H1 (cell line): Measurements from ENCODE around the gene HHAT. TPM values are rescaled to one million over a fixed set of nuclear protein-coding genes. Genes with fewer than 3 reads are reported as not detected.

Source experiments
- CTCF ChIA-PET: fragments of 300-600 bp; sonication (Branson Sonifier 250); formaldehyde crosslinking; loops from one replicate; lab custom pipeline; 2021; ENCODE audit not compliant: partially characterized antibody; lab: Charles Lee
- POLR2A ChIA-PET: fragments of 300-600 bp; sonication (Branson Sonifier 250); formaldehyde crosslinking; loops from one replicate; lab custom pipeline; 2021; ENCODE audit warnings: inconsistent platforms; ENCODE audit not compliant: partially characterized antibody; lab: Charles Lee
- DNase-seq, 2 experiments: peaks; one replicate each; pipeline versions ENCODE4 v3.0.0 to v3.0.0-alpha.2; 2010 to 2022; ENCODE audit warnings: low spot score in 2 of 2, low read depth in 1 of 2, mixed read lengths in 1 of 2
- FAIRE-seq: peaks from 2 replicates; lab custom pipeline; 2011; peaks lifted over from hg19 to GRCh38; lab: Jason Lieb, UNC
- H2AFZ ChIP-seq: 2 replicates; pipeline ENCODE4 v1.8.1; 2012; ENCODE audit warnings: low read length, inconsistent platforms
- H2AK5ac ChIP-seq: 2 replicates; pipeline ENCODE4 v1.6.1; 2013; ENCODE audit warnings: low read depth, low read length
- H2BK120ac ChIP-seq: replicated peaks from 2 replicates; pipeline ENCODE3; 2013; ENCODE audit warnings: low read depth, low read length, inconsistent platforms
- H2BK12ac ChIP-seq: 2 replicates; pipeline ENCODE4 v1.6.1; 2013; ENCODE audit warnings: low read depth, low read length
- H2BK15ac ChIP-seq: 2 replicates; pipeline ENCODE4 v1.6.1; 2013; ENCODE audit warnings: low read length
- H2BK20ac ChIP-seq: 2 replicates; pipeline ENCODE4 v1.6.1; 2013; ENCODE audit warnings: low read length
- H2BK5ac ChIP-seq: 2 replicates; pipeline ENCODE4 v1.6.1; 2013; ENCODE audit warnings: low read depth, low read length
- H3K14ac ChIP-seq: 2 replicates; pipeline ENCODE4 v1.6.1; 2013; ENCODE audit warnings: inconsistent platforms; ENCODE audit not compliant: insufficient read length
- H3K18ac ChIP-seq: 2 replicates; pipeline ENCODE4 v1.6.1; 2013; ENCODE audit warnings: low read length; ENCODE audit errors: extremely low read depth
- H3K23ac ChIP-seq: 2 replicates; pipeline ENCODE4 v1.6.1; 2013; ENCODE audit warnings: inconsistent platforms; ENCODE audit not compliant: insufficient read length
- H3K23me2 ChIP-seq: 2 replicates; pipeline ENCODE4 v1.6.1; 2013; ENCODE audit warnings: low read depth, low read length
- H3K27ac ChIP-seq: 2 replicates; pipeline ENCODE4 v1.6.1; 2011; ENCODE audit warnings: low read depth, low read length, inconsistent platforms
- H3K27me3 ChIP-seq, 4 experiments: replicated peaks in 1 of 4; 1 replicate in 1 of 4; 2 replicates in 3 of 4; pipeline versions ENCODE4 v1.6.1 to v1.8.1; 2011 to 2013; ENCODE audit warnings: low read length in 3 of 4, mild to moderate bottlenecking in 3 of 4, inconsistent platforms in 2 of 4, mixed read lengths in 2 of 4, moderate library complexity in 1 of 4; ENCODE audit not compliant: control insufficient read depth in 3 of 4, insufficient read depth in 3 of 4; ENCODE audit errors: extremely low read depth in 1 of 4
- H3K36me3 ChIP-seq, 4 experiments: 2 replicates each; pipeline versions ENCODE4 v1.6.1 to v1.8.1; 2011 to 2013; ENCODE audit warnings: mild to moderate bottlenecking in 4 of 4, low read length in 3 of 4, moderate library complexity in 2 of 4, control low read depth in 1 of 4, inconsistent platforms in 1 of 4; ENCODE audit not compliant: insufficient read depth in 4 of 4, control insufficient read depth in 2 of 4
- H3K4ac ChIP-seq: replicated peaks from 2 replicates; pipeline ENCODE3; 2013; ENCODE audit warnings: low read length, low read depth, mixed read lengths, inconsistent platforms; ENCODE audit not compliant: insufficient read length
- H3K4me1 ChIP-seq, 4 experiments: replicated peaks in 1 of 4; 1 replicate in 1 of 4; 2 replicates in 3 of 4; pipeline versions ENCODE4 v1.6.1 to v1.8.1; 2011 to 2013; ENCODE audit warnings: low read length in 3 of 4, inconsistent platforms in 2 of 4, mixed read lengths in 1 of 4; ENCODE audit not compliant: insufficient read depth in 4 of 4, control insufficient read depth in 3 of 4
- H3K4me2 ChIP-seq, 2 experiments: 2 replicates each; pipeline versions ENCODE4 v1.6.1 to v1.8.1; 2011 to 2013; ENCODE audit warnings: low read depth in 2 of 2, low read length in 2 of 2, control low read depth in 1 of 2, inconsistent platforms in 1 of 2, mild to moderate bottlenecking in 1 of 2; ENCODE audit not compliant: insufficient read depth in 1 of 2
- H3K4me3 ChIP-seq, 4 experiments: fragments of 200-600, 300-600 bp in 1 of 4; sonication (generic), shearing (Covaris generic), sonication (Bioruptor Twin) in 1 of 4; 2 replicates each; pipeline versions ENCODE4 v1.5.1 to v1.8.1; 2011 to 2016; ENCODE audit warnings: low read length in 4 of 4, low read depth in 3 of 4, control low read depth in 2 of 4, inconsistent platforms in 2 of 4, mild to moderate bottlenecking in 2 of 4, mixed read lengths in 1 of 4, moderate library complexity in 1 of 4; ENCODE audit not compliant: insufficient read depth in 2 of 4; ENCODE audit errors: extremely low read depth in 1 of 4
- H3K56ac ChIP-seq: replicated peaks from 2 replicates; pipeline ENCODE3; 2013; ENCODE audit warnings: low read depth, mild to moderate bottlenecking, mixed read lengths, low read length, inconsistent platforms; ENCODE audit not compliant: insufficient read length
- H3K79me1 ChIP-seq: 2 replicates; pipeline ENCODE4 v1.6.1; 2013; ENCODE audit warnings: low read depth, low read length, control low read depth
- H3K79me2 ChIP-seq, 2 experiments: 2 replicates each; pipeline versions ENCODE4 v1.6.1 to v1.8.1; 2012 to 2013; ENCODE audit warnings: low read length in 2 of 2, mild to moderate bottlenecking in 2 of 2, inconsistent platforms in 1 of 2; ENCODE audit not compliant: insufficient read depth in 2 of 2, control insufficient read depth in 1 of 2
- H3K9ac ChIP-seq, 4 experiments: replicated peaks in 1 of 4; 1 replicate in 1 of 4; 2 replicates in 3 of 4; pipeline versions ENCODE4 v1.6.1 to v1.8.1; 2011 to 2013; ENCODE audit warnings: low read depth in 3 of 4, low read length in 3 of 4, control low read depth in 2 of 4, mild to moderate bottlenecking in 2 of 4, moderate library complexity in 2 of 4, inconsistent platforms in 1 of 4; ENCODE audit errors: extremely low read depth in 1 of 4
- H3K9me3 ChIP-seq, 2 experiments: 2 replicates each; pipeline versions ENCODE4 v1.6.1 to v1.8.1; 2012 to 2013; ENCODE audit warnings: mild to moderate bottlenecking in 2 of 2, moderate library complexity in 2 of 2, control low read depth in 1 of 2, inconsistent platforms in 1 of 2, low read depth in 1 of 2, low read length in 1 of 2, mixed read lengths in 1 of 2; ENCODE audit not compliant: insufficient read depth in 2 of 2
- H4K20me1 ChIP-seq, 2 experiments: replicated peaks in 1 of 2; 2 replicates each; pipeline versions ENCODE3 to v1.8.1; 2011 to 2013; ENCODE audit warnings: inconsistent platforms in 2 of 2, low read length in 2 of 2, mild to moderate bottlenecking in 1 of 2; ENCODE audit not compliant: insufficient read depth in 2 of 2, control insufficient read depth in 1 of 2
- H4K5ac ChIP-seq: 2 replicates; pipeline ENCODE4 v1.6.1; 2013; ENCODE audit warnings: low read length, low read depth, mixed read lengths, inconsistent platforms; ENCODE audit not compliant: insufficient read length
- H4K8ac ChIP-seq: 2 replicates; pipeline ENCODE4 v1.8.0; 2013; ENCODE audit warnings: mild to moderate bottlenecking, moderate library complexity, low read length, inconsistent platforms; ENCODE audit not compliant: insufficient read depth; ENCODE audit errors: extremely low read depth
- H4K91ac ChIP-seq: replicated peaks from 2 replicates; pipeline ENCODE3; 2013; ENCODE audit warnings: low read length, mixed read lengths, inconsistent platforms; ENCODE audit not compliant: insufficient read length
- CHD2 ChIP-seq: IDR thresholded peaks from 2 replicates; pipeline ENCODE4 v1.6.1; 2012; ENCODE audit warnings: low read length, improper control_type of control experiment
- FOSL1 ChIP-seq: IDR thresholded peaks from 2 replicates; pipeline ENCODE4 v1.6.1; 2011; ENCODE audit warnings: mild to moderate bottlenecking, low read depth, low read length, moderate library complexity; ENCODE audit not compliant: insufficient read depth
- HDAC6 ChIP-seq: IDR thresholded peaks from one replicate; pipeline ENCODE4 v1.7.1; 2012; ENCODE audit warnings: low read depth, mild to moderate bottlenecking, inconsistent platforms, low read length, moderate library complexity
- RAD21 ChIP-seq, 2 experiments: IDR thresholded peaks in 1 of 2; conservative IDR thresholded peaks in 1 of 2; 2 replicates each; pipeline ENCODE4 v1.6.1; 2011; ENCODE audit warnings: low read depth in 2 of 2, low read length in 2 of 2, improper control_type of control experiment in 1 of 2, inconsistent platforms in 1 of 2, mild to moderate bottlenecking in 1 of 2, moderate library complexity in 1 of 2
- SIN3A ChIP-seq, 2 experiments: IDR thresholded peaks in 1 of 2; conservative IDR thresholded peaks in 1 of 2; 2 replicates each; pipeline ENCODE4 v1.6.1; 2011 to 2012; ENCODE audit warnings: low read length in 2 of 2, improper control_type of control experiment in 1 of 2, low read depth in 1 of 2, mild to moderate bottlenecking in 1 of 2
- SP1 ChIP-seq: IDR thresholded peaks from 2 replicates; pipeline ENCODE4 v1.6.1; 2011; ENCODE audit warnings: low read depth, low read length
- SP4 ChIP-seq: IDR thresholded peaks from 2 replicates; pipeline ENCODE4 v1.6.1; 2012; ENCODE audit warnings: low read length, inconsistent platforms
- SUZ12 ChIP-seq: fragments of 200-600 bp; sonication (generic); IDR thresholded peaks from 2 replicates; pipeline ENCODE4 v1.6.1; 2012; ENCODE audit warnings: mild to moderate bottlenecking, inconsistent platforms, low read length, moderate library complexity, mixed read lengths
- WGBS, 2 experiments: shearing (Covaris generic) in 1 of 2; methylation state at CpG; one replicate each; pipeline versions ENCODE4 v1.1.6 to v1.1.7; 2013 to 2015; ENCODE audit warnings: low lambda C conversion rate in 2 of 2, mixed read lengths in 2 of 2, inconsistent platforms in 1 of 2, low coverage in 1 of 2, missing lambda C conversion rate in 1 of 2; ENCODE audit not compliant: insufficient replicate concordance in 2 of 2, insufficient coverage in 1 of 2, insufficient read length in 1 of 2; ENCODE audit errors: extremely low coverage in 1 of 2, missing lambda C conversion rate in 1 of 2; 5-methylcytosine and 5-hydroxymethylcytosine counted together
- polyA plus RNA-seq, 7 experiments: library from polyadenylated mRNA; depleted of rRNA in 3 of 7; stranded (reverse) in 5 of 7; unstranded in 2 of 7; fragments of >200 nt in 5 of 7; fragments of 200-250 nt in 2 of 7; gene quantifications; 1 replicate in 5 of 7; 2 replicates in 1 of 7; 4 replicates in 1 of 7; pipeline versions ENCODE4 v1.2.1 to v1.2.3, GENCODE V29; 2011 to 2013; ENCODE audit warnings: missing spikeins in 2 of 7, mixed read lengths in 2 of 7
- total RNA-seq: library from RNA; stranded (reverse); fragmentation: NEBNext Ultra II Directional; extraction: Animal tissue kit (Norgen Biotek cat#: 25700); gene quantifications from 2 replicates; pipeline ENCODE4 v1.2.1, GENCODE V29; 2021
- TF ChIP-seq, protein P1 (sequence below): IDR thresholded peaks from 2 replicates; pipeline ENCODE4 v1.6.1; 2011; ENCODE audit warnings: low read depth, mild to moderate bottlenecking, low read length; ENCODE audit not compliant: insufficient read depth

Gene HHAT
- total and polyA plus RNA-seq, 2 of the 8 experiments (the other 6 are each of a cell fraction or from before 2014, with no cell fraction given), result 0.15 to 0.51 TPM

DNA sequence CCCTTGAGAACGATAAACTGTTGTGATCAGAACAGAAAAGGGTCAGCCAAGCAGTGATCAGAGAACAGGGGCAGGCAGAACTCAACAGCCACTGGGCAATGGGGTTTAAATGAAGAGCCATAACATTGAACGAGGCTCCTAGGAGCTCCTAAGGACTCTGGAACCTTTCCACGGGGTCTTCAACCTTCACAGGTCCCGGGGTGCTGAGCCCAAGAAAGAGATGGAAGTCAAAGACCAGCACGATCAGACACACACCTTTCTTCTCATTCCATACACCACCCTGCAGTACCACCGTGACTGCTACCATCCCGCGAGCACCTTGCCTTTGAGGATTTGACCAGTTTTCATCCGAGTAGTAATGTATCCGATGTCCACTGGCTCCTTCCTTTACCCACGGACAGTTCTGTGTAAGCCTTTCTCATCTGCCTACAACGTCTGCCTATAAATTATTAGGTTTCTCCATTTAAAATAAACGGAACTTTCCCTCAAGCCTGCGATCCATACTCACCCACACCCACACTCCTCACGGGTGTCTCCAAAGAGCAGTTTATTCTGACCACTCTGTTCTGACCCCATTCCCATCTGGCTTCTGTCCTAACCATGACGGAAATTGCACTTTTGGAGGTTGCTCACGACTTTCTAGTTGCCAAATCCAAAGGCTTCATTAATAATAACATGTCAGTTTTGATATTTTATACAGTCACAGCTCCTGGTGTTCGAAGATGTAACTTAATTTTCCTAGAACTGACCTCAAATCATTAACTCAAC lies 16.8 kb upstream of the HHAT start:
- no peak overlapping the region for H4K8ac ChIP-seq
- WGBS, 2 experiments, result 84% methylated on average over 18 of the region's 18 CpGs; no CpG with 5 or more reads in 1 of the 2 experiments
- H3K27ac ChIP-seq, result no peak overlapping the region
- CTCF ChIA-PET, result interaction anchor here (0.5 to 5.2 kb wide), 54 partner anchors 11 to 506 kb away, joined by 3 to 43 read pairs (median 4); partner anchors contain the start of gene IRF6
- FAIRE-seq (no peak), DNase-seq (no peak)
- H4K91ac ChIP-seq, result no peak overlapping the region
- H2BK12ac ChIP-seq, result 0 out of 2 replicates have a peak overlapping the region, but pooled peaks have one; percentile 14
- H3K18ac ChIP-seq, result peak overlapping the region; percentile 11; the same call in 1 of the 2 replicates
- H3K79me1 ChIP-seq, result no peaks in the 10 kb centered on the region
- no peaks in the 10 kb centered on the region for H3K36me3 ChIP-seq
- no peaks in the 10 kb centered on the region for H4K20me1 ChIP-seq
- peaks cover 0 to 4% (median 0%) of the 10 kb centered on the region in 4 experiments; a peak in 1 of 7 replicates for H3K4me1 ChIP-seq
- TF ChIP-seq, protein P1, sequence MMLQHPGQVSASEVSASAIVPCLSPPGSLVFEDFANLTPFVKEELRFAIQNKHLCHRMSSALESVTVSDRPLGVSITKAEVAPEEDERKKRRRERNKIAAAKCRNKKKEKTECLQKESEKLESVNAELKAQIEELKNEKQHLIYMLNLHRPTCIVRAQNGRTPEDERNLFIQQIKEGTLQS, result no peak
- TF ChIP-seq HDAC6 (no peak), SP4 (no peak), SUZ12 (no peak), RAD21 (IDR thresholded peaks at IDR 0.05 in 1 of 2, conservative IDR thresholded peaks at IDR 0.05 in 1 of 2; ENCODE audit: low read depth in 2 of 2, low read length in 2 of 2) (no peak), SIN3A (conservative IDR thresholded peaks at IDR 0.05 in 1 of 2, IDR thresholded peaks at IDR 0.05 in 1 of 2; ENCODE audit: low read depth in 1 of 2, low read length in 2 of 2) (no peak), SP1 (no peak), FOSL1 (no peak), CHD2 (no peak)
- no peak overlapping the region for H4K5ac ChIP-seq
- no peak overlapping the region for H3K14ac ChIP-seq
- no peak overlapping the region for H2AK5ac ChIP-seq
- no peak overlapping the region for H2BK20ac ChIP-seq
- H2BK5ac ChIP-seq, result no peak overlapping the region
- POLR2A ChIA-PET, result interaction anchor here (1.6 kb wide), 2 partner anchors 17 to 62 kb away, joined by 3 to 9 read pairs; no protein-coding TSS in a partner anchor
- H3K4me2 ChIP-seq, result peak overlapping the region; percentile 58 to 76
- H2BK15ac ChIP-seq, result no peak overlapping the region
- H3K4me3 ChIP-seq, result peak overlapping the region; percentile 36 to 62 (median 44); a peak in 7 of 8 replicates
- H3K9me3 ChIP-seq, result no peaks in the 10 kb centered on the region
- H2BK120ac ChIP-seq, result no peak overlapping the region
- no peak overlapping the region for H3K23ac ChIP-seq
- no peaks in the 10 kb centered on the region for H3K23me2 ChIP-seq
- no peaks in the 10 kb centered on the region for H3K79me2 ChIP-seq
- H3K4ac ChIP-seq, result no peak overlapping the region
- H3K9ac ChIP-seq, result no peak overlapping the region
- H2AFZ ChIP-seq, result peak overlapping the region; percentile 92
- H3K27me3 ChIP-seq, result peaks cover 0 to 7% (median 4%) of the 10 kb centered on the region in 4 experiments; a peak in 6 of 7 replicates
- no peak overlapping the region for H3K56ac ChIP-seq
